GM12864 (cell line): Measurements from ENCODE around the gene BMP8A.
"Not testable (repeated sequence)": the region's sequence is repeated elsewhere in the genome, so short reads cannot be mapped to it uniquely, and the experiment has no call there.

Experiments
- DNase-seq: peaks from one replicate; pipeline ENCODE4 v3.0.0-alpha.2; 2011; ENCODE audit warnings: low read depth
- H3K4me3 ChIP-seq: 2 replicates; pipeline ENCODE4 v1.5.1; 2011; ENCODE audit warnings: mild to moderate bottlenecking, low read depth, low read length, control low read depth
- TF ChIP-seq, protein P1 (sequence below): IDR thresholded peaks from 2 replicates; pipeline ENCODE4 v1.5.1; 2011; ENCODE audit warnings: low read depth, mild to moderate bottlenecking, moderate library complexity, low read length, control low read depth, inconsistent platforms; ENCODE audit errors: missing control alignments

BMP8A gene

DNA sequence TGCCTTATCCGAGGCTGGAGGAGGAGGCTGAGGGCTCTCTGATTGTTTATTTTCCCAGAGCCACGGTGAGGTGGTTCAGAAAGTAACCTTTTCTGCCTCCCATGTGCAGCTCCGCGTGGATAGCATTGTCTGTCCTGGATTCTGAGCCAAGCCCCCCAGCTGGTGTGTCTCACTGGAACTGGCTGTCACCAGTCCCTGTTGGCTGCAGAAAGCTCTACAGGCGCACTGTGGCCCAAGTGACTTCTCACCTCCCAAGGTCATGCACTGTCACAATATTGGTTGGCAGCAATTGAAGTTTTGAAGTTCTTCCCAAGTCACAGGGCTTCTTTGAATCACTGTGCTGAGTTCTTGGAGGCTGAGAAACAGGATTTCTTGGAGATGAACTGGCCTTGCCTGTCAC lies 8.2 kb downstream of the BMP8A start:
- no peak overlapping the region for H3K4me3 ChIP-seq
- no peak for DNase-seq
- TF ChIP-seq, protein P1, sequence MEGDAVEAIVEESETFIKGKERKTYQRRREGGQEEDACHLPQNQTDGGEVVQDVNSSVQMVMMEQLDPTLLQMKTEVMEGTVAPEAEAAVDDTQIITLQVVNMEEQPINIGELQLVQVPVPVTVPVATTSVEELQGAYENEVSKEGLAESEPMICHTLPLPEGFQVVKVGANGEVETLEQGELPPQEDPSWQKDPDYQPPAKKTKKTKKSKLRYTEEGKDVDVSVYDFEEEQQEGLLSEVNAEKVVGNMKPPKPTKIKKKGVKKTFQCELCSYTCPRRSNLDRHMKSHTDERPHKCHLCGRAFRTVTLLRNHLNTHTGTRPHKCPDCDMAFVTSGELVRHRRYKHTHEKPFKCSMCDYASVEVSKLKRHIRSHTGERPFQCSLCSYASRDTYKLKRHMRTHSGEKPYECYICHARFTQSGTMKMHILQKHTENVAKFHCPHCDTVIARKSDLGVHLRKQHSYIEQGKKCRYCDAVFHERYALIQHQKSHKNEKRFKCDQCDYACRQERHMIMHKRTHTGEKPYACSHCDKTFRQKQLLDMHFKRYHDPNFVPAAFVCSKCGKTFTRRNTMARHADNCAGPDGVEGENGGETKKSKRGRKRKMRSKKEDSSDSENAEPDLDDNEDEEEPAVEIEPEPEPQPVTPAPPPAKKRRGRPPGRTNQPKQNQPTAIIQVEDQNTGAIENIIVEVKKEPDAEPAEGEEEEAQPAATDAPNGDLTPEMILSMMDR: no peak

DNA sequence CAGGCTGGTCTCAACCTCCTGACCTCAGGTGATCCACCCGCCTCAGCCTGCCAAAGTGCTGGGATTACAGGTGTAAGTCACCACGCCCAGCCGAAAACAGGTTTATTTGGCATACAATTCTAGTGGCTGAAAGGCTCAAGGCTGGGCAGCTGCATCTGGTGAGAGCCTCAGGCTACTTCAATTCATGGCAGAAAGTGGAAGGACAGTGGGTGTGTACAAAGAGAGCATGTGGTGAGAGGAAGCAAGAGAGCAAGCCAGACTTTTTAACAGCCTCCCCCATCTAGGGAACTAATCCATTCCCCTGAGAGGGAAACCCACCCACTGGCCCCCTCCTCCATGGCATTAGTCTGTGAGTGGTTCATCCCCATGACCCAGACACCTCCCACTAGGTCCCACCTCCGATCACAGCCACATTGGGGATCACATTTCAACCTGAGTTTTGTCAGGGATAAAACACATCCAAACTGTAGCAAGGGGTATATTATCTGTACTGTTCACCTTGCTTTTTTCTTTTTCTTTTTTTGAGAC lies 9.5 kb downstream of the BMP8A start:
- DNase-seq: no peak
- TF ChIP-seq, protein P1: no peak
- H3K4me3 ChIP-seq: no peak overlapping the region

GRCh38 chr1:39501666-39502065 lies 10.2 kb downstream of the BMP8A start:
- TF ChIP-seq, protein P1: no peak
- no peak for DNase-seq
- H3K4me3 ChIP-seq: no peak overlapping the region

- not testable (repeated sequence) for DNase-seq, H3K4me3 ChIP-seq
Observed at GRCh38 chr1:39504436-39504835, 13.0 kb downstream of the BMP8A start.

DNA sequence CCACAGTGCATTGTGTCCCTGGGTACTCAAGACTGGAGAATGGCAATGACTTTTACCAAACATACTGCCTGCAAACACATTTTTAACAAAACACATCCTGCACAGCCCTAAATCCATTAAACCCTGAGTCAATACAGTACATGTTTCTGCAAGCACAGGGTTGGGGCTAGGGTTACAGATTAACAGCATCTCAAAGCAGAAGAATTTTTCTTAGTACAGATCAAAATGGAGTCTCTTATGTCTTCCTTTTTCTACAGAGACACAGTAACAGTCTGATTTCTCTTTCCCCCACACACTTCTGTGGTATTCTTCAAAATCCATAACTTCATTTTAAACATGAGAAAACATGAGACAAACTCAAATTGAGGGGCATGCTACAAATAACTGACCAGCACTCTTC lies 13.9 kb downstream of the BMP8A start:
- TF ChIP-seq, protein P1: no peak
- DNase-seq: no peak
- no peak overlapping the region for H3K4me3 ChIP-seq

GRCh38 chr1:39507230-39507928 lies 15.9 kb downstream of the BMP8A start:
- H3K4me3 ChIP-seq: no peak overlapping the region
- no peak for DNase-seq
- TF ChIP-seq, protein P1: peak; percentile 21

GRCh38 chr1:39508266-39508665 lies 16.8 kb downstream of the BMP8A start:
- TF ChIP-seq, protein P1: no peak
- DNase-seq: no peak
- H3K4me3 ChIP-seq: no peak overlapping the region
